Inferior parietal cortex (tissue), 1 donor: ENCODE measurements around the gene ARHGEF3.

ENCODE experiments used
- DNase-seq: peaks from one replicate; pipeline ENCODE4 v3.0.0-alpha.2; 2016; ENCODE audit errors: extremely low spot score

The ARHGEF3 gene, protein sequence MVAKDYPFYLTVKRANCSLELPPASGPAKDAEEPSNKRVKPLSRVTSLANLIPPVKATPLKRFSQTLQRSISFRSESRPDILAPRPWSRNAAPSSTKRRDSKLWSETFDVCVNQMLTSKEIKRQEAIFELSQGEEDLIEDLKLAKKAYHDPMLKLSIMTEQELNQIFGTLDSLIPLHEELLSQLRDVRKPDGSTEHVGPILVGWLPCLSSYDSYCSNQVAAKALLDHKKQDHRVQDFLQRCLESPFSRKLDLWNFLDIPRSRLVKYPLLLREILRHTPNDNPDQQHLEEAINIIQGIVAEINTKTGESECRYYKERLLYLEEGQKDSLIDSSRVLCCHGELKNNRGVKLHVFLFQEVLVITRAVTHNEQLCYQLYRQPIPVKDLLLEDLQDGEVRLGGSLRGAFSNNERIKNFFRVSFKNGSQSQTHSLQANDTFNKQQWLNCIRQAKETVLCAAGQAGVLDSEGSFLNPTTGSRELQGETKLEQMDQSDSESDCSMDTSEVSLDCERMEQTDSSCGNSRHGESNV

DNA sequence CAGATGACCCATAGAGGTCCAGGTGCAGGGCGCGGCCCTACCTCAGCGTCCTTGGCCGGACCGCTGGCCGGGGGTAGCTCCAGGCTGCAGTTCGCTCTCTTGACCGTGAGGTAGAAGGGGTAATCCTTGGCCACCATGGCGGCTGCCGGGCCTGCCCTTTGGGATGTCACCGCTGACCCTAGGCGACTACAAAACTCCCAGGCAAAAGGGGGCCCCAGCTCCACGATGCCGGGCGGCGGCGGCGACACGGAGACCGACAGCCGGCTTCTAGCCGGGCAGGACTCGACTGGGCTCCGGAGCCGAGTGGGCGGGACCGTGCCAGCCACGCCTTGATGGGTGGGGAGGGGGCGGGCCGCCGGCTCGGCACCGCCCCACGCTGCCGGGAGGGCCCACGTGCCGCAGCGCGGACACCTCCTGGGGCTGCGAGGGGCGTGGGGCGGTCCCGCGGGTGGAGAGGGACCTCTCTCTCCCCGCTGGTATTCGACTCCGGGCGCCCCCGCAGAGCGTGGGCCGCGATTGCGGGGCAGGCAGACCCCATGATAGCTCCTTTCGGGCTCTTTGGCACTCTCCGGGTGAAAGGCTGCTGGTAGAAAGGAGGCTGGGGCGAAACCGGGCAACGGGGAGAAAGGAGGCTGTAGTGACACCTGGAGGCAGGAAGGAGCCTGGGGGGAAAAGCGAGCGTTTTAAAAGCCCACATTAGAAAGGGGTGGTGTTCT is at the start of gene ARHGEF3:
Gene ARHGEF3, minus strand, starts transcription at position 288 of the 716 bp plus-strand sequence. Its CDS starts 151 bp downstream, at position 137.
- peak; percentile 81 for DNase-seq

DNA sequence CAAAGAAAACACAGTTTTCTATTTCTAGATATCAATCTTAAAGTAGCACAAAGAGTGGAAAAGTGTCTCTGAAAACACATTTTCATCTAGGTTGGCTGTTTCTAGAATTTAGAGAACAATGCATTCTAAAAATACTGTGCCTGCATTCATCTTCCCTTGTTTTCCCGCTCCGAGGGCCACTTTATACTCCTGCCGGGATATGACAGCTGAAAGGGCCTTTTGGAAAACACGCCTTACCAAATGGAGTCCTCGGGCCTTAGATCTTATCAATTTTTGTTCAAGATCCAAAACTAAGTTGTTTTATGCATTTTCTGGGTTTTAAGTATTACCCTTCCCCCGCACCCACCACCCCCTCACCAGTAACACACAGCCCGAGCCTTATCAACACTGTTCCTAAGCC is 47.9 kb upstream of the ARHGEF3 start:
- DNase-seq: no peak

DNA sequence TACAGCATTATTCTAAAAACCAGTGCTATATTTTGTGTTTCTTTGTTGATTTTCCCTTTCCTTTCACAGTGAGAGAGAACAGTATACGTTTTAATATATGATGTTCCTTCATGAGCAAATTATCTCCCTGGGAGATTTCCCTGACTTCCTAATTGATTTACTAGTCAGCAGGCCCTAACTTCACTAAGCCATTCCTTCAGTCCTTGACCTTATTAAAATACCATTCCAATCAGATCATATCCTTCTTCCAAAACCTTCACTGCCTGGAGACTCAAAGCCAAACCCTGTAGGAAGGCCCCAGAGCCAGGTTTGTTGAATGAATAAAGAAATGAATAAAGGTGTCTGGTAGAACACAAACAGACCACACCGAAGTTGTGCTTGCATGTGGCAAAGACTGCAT is 43.8 kb upstream of the ARHGEF3 start:
- no peak for DNase-seq

DNA sequence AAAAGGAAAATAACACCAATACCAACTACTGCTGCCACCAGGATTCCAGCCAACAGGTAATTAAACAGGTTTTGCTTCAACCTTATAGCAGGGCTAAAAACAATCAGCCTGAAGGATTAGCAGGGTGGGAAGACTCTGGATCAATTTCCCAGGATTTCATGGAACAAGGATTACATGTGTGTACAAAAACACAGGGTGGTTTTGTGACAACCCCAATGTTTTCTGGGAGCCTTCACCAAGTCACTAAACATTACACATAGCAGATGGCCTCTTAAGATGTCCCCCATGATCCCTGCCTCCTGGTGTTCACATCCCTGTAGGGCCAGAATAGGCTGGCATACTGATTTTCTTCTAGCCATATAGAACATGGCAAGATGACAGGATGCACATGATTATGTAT is 42.8 kb upstream of the ARHGEF3 start:
- DNase-seq: no peak

DNA sequence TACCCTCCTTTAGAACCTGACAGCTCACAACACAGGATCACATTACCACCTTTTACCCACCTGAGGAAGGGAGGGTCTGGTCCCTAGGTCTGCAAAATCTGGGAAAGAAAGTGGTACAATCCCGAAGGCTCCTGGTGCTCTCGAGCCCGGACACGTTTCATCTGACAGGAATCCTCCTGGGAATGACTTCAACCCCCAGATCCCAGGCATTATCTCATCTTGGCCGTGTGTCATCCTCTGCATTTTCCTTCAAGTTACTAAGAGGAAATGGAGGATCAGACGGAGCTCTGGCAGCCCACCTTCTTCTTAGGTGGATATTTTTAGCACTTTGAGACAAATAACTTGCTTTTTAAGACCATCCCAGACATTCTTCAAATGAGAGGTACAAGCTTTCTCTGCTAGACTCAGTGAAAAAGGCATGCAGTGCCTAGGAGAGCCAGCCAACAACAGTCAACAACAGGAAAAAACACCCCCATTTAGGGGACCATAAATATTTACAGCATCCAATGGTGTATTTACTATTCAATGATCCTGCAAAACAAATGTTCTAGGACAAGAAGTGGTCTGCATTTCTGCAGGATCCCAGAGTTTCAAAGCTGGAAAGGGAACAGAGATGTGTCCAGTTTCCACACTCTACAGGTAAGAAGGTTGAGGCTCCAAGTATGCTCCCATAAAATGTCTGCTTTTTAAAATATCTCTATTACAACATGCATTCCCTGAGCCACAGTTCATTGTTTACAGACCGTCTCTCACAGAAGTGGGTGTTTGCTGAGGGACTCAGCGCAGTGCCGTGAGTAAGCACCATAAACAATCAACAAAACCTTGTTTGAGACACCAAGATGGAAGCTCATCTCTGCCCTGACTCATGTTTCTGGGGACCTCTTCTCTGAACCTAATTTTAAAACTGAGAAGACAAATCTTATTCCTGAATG is 38.3 kb upstream of the ARHGEF3 start:
- no peak for DNase-seq

DNA sequence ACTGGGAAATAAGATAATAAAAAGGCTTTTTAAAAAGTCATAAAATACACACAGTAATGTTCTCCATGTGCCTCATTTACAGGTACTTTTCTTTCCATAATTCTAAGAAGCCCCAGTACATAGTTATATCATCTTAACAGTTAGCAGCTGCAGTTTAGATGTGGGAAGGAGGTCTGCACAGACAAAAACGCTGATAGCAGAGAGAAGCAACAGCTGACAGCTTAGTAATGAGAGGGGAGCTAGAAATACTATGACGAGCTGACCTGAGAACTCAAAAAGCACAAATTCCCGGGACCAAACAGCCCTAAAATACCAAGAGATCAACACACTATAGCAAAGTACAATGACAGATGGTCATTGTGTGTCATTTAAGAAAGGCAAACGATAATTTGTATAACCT is 36.7 kb upstream of the ARHGEF3 start:
- no peak for DNase-seq

DNA sequence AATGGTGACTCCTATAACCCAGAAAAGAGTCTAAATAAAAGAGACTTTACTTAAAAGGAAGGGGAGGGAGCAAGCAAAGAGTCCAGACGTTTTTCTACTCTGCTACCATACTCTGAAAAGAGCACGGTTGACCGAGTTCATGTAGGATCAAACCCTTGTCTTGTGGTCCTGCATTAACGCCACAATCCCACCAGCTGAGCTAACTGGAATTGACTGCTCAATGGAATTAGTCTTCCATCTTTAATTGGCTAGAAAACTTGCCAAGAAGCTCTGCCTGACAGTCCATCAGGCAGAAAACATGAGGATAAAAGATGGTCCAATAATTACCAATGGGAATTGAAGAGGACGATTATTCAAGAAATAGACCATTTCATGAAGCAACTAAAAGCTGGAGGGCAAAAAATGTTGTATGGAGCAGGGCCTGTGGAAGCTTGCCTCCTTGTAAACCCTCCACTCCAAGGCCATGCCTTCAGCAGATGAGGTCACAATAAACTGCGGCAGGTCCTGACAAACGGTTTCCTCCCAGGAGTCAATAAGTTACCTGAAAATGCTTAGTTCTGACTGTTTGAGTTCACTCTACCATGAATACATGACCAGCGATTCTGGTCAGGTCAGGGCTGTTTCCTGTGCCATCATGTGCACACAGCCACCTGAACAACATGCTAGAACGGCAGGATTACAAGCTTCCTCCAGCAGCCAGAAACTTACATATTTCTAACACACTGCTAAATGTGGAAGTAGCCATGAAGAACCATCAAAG is 35.6 kb upstream of the ARHGEF3 start:
- no peak for DNase-seq

DNA sequence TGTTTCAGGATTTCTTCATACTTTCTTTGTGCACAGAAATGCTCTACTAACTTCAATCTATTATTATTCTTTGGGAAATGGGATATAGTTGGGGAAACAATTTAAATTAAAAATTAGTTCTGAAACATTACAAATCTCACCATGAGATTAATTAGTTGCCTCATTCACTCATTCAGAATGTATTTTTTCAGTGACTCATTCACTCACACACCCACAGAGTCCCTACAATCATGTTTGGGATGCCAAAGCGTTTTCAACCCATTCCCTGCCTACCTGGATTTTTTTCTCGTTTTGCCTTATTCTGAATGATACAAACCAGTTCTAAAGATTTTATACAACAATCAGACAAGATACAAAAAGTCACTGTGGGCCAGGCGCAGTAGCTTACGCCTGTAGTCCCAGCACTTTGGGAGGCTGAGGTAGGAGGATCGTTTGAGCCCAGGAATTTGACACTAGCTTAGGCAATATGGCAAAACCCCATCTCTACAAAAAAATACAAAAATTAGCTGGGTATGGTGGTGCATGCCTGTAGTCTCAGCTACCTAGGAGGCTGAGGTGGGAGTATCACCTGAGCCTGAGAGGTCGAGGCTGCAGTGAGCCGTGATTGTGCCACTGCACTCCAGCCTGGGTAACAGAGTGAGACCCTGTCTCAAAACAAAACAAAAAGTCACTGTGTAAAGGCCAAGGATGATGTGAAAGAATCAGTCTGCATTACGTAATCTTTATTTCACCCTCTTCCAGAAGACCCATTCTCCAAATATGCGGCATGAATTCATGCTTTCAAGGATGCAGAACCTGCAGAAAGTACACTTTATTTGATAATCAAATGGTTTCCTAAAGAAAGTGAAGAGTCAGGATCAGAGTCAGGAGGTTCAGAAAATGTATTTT is 34.8 kb upstream of the ARHGEF3 start:
- no peak for DNase-seq

DNA sequence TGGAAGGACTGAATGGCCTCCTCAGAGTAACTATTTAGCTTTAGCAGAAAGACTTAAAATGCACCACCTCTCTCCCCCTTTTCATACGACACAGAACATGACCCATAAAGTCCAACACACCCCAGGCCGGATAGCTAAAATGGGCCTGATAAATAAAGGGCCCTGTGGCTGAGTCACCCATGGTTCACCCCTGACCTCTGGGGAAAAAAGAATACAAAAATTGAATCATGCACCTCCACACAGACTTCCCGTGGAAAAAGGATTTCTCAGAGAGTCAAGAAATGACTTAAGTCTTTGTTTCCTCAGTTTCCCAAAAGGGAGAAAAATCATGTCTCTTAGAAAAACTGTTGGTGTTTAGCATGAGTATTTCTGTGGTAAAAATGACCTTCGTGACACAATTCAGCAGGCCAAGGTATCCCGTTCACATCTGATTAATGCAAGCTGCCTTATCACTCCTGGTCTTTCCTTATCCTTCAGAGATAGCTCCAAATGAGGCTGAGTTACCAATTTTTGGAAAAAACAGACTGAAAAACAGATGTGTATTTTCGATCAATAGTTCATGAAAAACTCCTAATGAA is 34.0 kb upstream of the ARHGEF3 start:
- DNase-seq: no peak

DNA sequence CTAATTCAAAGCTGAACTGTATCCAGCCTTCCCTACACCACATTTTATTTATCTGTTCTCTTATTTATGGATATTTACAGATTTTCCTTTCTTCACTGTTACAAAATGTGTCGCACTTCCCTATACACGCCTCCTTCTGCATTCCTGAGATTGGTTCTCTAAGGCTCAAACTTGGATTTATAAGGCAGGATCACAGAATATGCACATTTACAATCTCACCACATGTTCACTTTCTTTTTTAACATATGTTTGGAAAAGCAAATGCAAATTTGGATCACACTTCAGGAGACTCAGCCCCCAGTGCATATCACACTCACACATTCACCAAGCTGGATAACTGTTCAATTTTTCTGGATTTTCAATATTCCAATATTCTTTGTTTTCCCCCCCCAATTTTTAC is 31.8 kb upstream of the ARHGEF3 start:
- DNase-seq: no peak

DNA sequence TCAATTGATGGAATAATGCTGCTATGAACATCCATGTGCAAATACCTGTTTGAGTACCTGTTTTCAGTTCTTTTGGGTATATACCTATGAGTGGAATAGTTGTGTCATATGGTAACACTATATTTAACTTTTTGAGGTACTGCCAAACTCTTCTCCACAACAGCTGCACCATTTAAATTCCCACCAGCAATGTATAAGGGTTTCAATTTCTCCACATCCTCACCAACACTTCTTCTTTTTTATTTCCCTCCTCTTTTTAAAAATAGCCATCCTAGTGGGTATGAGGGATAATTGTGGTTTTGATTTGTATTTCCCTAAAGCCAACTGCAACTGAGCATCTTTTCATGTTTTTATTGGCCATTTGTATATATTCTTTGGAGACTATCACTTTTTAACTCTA is 31.3 kb upstream of the ARHGEF3 start:
- no peak for DNase-seq

DNA sequence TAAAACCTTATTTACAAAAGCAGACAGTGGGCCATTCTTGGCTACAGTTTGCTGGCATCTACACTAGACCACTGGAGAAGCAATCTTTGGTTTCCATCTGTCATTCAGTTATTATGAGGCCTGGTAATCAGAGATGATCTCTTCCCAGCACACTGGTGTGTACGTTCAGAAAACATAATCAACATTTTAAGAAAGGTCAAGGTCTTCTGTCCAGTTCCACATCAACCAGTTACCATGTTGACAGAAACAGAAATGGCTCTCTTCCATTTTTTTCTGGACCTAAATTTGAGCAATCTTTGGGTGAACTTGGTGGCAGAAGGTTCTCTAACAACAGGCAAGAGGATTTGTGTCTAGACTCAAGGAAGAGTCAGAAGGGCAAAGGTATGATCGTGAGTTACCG is 29.8 kb upstream of the ARHGEF3 start:
- no peak for DNase-seq

DNA sequence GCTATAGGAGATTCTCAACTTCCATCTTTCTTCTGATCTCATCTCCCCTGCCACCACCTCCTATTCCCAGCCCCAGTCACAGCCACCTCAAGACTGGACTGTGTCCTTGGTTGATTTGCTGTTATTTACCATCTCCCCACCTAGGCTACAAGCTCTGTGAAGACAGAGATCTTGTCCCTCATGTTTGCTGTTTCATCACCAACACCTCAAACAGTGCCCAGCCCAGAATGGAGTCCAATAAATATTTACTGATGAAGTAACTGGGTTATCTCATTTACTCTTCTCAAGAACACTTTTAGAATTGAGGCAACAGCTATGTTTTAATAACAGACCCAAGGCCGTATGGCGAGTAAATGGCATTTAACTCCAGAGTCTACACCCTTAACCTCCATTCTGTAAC is 29.1 kb upstream of the ARHGEF3 start:
- DNase-seq: no peak

DNA sequence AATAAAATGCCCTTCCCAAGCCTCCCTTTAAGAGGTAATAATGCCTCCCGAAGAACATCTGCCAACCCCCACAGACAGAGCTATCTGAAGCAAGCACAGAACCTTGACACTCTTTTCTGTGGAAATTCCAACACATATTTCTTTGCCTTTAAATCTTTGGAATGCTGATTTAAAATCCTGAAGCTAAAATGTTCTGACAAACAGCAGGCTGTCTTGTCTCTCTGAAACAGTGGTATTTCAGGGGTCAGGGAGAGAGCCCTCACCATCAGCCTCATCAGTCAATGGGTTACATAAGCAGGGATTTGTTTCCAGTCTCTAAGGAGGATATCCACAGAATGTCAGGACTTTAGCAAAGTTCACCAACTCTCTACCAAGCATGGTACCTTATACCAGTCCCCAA is 27.8 kb upstream of the ARHGEF3 start:
- DNase-seq: no peak

DNA sequence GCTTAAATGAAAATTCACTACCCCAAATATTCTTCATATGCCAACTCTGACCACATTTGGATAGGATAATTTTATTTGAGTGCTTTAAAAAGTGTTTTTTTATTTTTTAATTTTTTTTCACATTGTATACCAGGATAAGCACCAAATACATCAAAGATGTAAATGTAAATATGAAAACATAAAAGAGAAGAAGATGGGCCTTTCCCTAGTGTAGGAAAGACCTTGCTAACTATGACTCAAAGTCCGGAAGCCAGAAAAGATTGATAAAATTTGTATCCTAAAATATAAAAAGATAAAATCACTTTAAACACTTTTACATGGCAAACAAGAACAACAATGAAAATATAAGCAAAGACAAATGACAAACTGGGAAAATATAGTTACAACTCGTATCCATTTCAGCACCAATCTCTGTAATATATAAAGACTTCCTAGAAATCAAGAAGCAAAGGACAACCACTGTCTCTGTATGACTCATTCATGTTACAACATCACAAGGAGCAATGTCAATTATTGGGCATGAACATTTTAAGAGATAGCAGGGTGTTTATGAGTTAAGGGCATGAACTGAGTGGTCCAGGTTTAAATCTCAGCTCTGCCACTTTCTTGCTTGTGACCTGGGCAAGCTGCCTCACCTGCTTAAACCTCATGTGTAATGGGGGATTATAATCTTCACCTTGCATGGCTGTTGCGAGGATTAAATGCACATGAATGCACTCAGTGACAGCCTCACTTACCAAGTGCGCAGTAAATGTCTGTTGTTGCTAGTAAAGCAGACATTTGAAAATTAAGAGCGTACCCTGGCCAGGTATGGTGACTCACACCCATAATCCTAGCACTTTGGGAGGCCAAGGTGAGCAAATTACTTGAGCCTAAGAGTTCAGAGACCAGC is 25.3 kb upstream of the ARHGEF3 start:
- no peak for DNase-seq

DNA sequence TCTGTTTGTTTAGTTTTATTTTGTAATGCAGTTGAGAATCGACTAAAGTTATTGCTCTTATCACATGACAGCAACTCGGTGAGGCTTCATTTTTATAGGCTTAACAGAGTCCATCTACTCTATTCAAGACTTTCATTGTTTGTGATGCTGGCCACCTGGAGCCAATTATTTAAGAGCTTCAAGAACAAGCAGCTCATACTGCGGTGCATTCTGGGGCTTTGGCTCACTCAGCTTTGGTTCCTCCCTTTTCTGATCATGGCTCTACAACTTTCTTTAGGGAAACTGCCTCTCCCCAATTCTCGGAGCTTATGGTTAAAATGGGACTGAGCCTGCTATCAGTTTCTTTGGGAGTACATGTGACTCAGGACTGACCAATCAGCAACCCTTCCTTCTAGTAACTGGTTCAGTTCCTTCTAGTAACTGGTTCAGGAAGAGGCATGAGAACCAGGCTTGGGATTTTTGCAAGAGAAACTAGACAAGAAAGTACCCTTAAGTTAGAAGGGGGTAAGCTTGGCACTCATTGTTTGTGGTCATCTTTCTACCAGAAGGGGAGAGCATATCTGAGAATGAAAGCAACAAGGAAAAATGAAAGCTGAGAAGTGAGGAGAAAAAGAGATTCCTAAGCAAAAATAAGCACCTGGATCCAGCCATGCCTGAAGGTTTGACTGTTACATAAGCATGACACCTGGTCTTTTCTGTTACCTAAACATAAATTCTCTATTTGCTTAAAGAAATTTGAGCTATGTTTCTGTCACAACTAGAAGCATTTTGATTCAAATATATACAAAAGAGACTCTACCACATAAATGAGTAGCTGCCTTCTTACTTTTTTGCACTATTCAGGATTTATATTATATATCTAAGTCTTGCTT is 24.1 kb upstream of the ARHGEF3 start:
- DNase-seq: no peak

DNA sequence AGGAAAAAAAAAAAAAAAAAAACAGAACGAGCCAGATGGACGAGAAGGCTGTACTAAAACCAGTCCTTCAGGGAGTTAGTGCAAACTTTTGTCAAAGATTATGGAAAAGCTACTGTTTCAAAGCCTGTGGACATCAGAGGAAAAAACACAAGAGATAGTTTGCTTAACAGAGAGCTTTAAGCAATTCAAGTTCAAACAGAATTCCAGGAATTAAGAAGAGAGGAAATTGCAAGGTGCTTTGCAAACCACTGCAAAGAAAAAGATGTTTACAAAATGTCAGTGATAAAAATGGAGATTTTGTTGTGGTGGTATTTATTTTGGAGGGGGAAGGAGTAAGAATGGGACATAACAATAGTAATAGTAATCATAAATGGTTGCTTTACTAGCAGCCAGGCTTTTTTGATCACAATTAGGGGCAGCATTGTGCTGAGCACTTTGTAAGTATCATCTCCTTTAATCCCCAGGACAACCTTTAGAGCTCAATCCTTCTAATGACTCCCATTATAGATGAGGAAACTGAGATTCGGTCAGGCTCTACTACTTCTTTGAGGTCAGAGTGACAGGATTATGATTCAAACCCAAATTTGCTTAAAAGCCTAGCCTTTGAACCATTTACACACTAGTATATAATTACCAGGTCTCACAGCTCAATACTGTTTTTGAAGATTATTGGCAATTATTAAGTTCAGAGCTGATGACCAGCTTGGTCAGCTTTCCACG is 22.4 kb upstream of the ARHGEF3 start:
- DNase-seq: no peak
